ENCODE measurements around the gene NISCH.

Gene NISCH

GRCh38 chr3:52494445-52494844 lies 39.0 kb downstream of the NISCH start:
- TF ChIP-seq, protein P1, sequence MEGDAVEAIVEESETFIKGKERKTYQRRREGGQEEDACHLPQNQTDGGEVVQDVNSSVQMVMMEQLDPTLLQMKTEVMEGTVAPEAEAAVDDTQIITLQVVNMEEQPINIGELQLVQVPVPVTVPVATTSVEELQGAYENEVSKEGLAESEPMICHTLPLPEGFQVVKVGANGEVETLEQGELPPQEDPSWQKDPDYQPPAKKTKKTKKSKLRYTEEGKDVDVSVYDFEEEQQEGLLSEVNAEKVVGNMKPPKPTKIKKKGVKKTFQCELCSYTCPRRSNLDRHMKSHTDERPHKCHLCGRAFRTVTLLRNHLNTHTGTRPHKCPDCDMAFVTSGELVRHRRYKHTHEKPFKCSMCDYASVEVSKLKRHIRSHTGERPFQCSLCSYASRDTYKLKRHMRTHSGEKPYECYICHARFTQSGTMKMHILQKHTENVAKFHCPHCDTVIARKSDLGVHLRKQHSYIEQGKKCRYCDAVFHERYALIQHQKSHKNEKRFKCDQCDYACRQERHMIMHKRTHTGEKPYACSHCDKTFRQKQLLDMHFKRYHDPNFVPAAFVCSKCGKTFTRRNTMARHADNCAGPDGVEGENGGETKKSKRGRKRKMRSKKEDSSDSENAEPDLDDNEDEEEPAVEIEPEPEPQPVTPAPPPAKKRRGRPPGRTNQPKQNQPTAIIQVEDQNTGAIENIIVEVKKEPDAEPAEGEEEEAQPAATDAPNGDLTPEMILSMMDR (IDR thresholded peaks at IDR 0.05) = no peak

DNA sequence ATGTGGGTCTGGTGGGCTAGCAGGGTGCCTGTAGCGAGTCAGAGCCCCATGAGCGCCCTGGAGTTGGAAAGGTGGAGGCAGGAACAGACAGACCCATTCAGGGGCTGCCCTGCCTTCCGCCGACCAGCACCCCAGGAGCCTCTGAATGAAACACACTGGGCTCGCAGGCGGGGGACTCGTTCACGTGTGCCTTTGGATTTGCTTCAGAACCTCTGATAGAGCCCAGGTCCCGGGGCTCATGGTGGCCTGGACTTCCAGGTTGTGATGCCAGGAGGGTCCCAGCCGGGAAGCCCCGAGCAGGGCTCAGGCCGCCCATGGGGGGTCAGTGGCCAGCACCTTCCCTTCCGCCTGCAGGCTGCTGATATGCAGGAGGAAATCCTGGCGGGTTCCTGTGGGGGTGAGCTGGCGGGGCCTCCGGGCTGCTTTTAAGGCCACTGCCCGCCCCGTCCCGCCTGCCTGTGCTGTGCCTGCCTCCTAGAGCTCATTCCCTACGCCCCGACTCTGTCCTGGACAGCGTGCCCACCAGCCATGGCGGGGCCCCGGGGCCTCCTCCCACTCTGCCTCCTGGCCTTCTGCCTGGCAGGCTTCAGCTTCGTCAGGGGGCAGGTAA lies 39.6 kb downstream of the NISCH start, which contains the start of gene STAB1:
TSS of gene STAB1 (plus strand) at position 453 of the 610 bp plus-strand sequence. CDS start at position 529, 76 bp downstream.
- TF ChIP-seq, protein P1 (IDR thresholded peaks at IDR 0.05) = no peak

DNA sequence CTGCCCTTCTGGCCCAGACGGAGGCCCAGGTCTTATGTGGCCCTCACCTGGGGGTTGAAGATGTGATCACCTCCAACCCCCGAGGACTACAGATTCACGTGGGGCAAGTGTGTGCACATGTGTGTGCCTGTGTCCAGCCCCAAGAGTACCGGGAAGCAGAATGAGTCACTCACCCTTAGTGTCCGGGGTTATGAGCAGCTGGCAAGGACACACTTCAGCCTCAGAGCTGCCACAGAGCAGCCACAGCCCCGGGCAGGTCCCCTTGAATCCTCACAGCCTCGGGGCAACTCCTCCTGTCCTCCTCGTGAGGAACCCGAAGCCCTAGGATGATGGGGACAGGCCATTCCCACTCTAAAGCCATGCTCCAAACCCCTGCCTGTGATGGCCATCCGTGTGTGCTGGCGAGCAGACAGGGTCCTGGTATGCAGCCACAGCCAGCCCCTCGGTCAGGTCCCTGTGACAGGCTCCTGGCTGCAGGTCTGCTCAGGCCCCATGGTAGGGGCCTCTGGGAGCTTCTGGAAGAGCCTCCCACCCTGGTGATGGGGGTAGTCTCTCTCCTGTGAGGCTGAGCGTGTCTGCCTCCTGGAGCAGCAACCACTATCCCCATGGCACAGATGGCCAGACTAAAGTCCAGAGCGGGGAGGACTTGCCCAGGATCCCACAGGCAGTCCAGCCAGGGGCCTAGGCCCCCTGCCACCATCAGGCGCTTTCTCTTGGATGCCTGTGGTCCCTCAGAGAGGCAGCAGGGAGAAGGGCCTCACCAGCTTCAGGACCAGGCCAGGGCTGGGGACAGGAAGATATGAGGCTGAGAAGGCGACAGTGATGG lies 40.6 kb downstream of the NISCH start:
- TF ChIP-seq, protein P1 (IDR thresholded peaks at IDR 0.05) = no peak

DNA sequence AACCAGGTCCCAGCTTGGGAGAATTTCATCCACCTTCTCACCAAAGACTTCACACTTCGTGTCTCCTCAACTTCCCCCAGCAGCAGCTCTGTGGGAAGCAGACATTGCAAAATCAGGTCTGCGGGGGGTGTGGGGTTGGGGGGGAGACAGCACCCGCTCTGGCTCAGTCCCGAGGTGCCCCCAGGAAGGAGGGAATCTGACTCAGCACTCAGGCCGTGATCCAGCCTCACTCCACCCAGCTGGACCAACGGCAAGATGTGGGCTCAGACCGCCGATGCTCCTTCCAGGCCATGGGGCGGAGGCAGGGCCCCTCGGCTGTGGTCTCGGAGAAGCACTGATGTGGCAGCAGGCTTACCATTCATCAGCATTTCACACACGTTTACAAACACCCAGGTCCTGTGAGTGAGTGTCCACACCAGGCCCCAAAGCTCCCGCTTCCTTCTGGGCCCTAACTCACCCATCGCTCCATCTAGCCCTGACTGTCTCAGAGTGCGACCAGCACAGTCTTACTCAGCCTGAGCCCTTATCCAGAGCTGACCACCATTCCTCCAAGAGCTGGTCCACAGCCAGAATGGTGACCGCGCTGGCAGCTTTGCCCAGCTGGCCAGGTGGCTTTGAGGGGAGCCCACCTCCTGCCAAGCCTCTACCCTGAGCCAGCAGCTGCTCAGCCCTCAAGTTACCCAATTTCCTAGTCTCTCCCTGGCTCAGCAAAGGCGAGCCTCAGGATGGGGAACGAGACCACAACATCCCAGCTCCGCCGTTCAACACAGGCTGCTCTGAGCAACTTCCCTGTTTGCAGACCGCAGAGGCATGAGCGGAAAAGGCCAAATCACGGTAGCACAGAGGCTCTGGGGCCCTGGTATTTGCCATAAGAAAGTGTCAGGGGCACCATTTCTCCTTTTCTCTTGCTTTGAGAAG lies 43.0 kb downstream of the NISCH start:
- TF ChIP-seq, protein P1 (IDR thresholded peaks at IDR 0.05) = no peak

- TF ChIP-seq, protein P1 (IDR thresholded peaks at IDR 0.05) = no peak
Measured at GRCh38 chr3:52501046-52501445, 45.6 kb downstream of the NISCH start.

DNA sequence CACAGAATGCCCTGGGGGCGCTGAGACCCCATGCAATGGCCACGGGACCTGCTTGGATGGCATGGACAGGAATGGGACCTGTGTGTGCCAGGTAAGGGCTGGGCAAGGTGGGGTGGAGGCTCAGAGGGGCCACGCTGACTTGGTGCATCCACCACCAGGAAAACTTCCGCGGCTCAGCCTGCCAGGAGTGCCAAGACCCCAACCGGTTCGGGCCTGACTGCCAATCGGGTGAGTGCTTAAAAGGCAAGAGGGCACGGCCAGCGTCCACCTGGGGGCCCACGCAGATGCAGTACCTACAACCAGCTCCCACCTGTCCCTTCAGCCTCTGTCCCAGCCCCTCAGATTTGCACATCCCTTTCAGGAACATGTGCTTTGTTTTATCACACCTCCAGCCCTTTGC lies 46.6 kb downstream of the NISCH start:
- TF ChIP-seq, protein P1 (IDR thresholded peaks at IDR 0.05) = no peak

- TF ChIP-seq, protein P1 (IDR thresholded peaks at IDR 0.05) = no peak
Measured at GRCh38 chr3:52502808-52503350, 47.5 kb downstream of the NISCH start.
